ENCODE results near the gene CBARP.

The CBARP gene, protein sequence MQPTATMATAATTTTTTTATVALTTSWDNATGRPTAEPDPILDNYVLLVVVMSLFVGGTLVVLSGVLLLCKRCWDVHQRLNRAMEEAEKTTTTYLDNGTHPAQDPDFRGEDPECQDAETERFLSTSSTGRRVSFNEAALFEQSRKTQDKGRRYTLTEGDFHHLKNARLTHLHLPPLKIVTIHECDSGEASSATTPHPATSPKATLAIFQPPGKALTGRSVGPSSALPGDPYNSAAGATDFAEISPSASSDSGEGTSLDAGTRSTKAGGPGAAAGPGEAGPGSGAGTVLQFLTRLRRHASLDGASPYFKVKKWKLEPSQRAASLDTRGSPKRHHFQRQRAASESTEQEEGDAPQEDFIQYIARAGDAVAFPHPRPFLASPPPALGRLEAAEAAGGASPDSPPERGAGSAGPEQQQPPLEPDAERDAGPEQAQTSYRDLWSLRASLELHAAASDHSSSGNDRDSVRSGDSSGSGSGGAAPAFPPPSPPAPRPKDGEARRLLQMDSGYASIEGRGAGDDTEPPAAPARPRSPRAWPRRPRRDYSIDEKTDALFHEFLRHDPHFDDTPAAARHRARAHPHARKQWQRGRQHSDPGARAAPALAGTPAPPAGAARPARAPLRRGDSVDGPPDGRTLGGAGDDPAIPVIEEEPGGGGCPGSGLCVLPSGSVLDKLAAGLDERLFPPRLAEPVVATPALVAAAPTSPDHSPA

DNA sequence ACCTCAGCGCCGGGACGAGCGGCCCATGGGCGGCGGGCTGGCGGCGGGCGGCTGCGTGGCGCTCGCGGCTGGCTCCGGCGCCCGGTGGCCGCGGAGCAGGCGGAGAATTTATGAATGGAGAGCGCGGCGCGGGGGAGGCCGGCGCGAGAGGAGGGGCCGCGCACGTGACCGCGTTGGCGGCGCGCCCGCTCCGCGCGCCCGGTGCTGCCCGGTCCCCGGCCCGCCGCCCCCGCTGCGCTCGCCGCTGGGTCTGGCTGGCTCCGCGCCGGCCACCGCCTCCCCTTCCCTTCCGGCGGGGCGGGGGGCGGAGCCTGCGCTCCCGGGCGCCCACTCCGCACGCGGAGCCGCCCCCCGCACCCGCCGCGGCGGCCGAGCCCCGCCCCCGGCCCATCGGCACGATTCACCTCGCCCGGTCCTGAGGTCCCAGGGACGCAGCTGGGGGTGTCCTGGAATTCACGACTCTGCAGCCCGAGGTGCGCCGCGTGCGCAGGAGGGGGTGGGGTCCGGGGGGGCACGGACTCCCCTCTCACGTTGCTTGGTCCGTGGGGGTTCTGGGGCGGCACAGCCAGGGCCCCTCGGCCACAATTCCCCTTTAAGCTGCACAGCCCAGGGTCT, at the start of gene CBARP:
TSS of gene CBARP (minus strand) at position 252 of the 615 bp plus-strand sequence. CDS start 1,905 bp downstream, outside the sequence.
- peak; percentile 10 for DNase-seq

GRCh38 chr19:1286487-1287353, 48.9 kb upstream of the CBARP start:
- no peak for DNase-seq

DNA sequence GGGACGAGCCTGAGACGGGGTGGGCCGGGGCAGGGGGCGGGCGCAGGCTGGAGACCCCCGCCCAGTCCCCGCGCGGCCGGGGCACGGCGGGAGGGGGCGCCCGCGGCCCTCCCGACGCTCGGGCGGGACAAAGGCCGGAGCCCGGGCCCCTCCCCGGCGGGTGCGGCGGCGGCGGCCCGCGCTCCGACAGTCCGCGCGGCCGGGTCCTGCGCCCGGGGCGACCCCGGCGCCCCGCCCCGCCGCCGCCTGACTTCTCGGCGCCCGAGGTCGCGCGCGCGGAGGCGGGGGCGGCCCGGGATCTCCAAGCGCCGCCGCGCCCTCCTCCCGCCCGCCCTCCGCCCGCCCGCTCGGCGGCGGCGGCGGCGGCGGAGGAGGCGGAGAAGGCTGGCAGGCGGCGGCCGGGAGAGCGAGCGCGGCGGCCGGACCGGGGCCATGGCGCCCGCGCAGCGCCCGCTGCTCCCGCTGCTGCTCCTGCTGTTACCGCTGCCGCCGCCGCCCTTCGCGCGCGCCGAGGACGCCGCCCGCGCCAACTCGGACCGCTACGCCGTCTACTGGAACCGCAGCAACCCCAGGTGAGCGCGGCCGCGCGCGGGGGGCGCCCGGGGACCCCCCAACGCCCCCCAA, 48.0 kb upstream of the CBARP start, which contains the start of gene EFNA2:
TSS of gene EFNA2 (plus strand) at position 137 of the 624 bp plus-strand sequence. CDS start at position 433, 296 bp downstream.
- no peak for DNase-seq

DNA sequence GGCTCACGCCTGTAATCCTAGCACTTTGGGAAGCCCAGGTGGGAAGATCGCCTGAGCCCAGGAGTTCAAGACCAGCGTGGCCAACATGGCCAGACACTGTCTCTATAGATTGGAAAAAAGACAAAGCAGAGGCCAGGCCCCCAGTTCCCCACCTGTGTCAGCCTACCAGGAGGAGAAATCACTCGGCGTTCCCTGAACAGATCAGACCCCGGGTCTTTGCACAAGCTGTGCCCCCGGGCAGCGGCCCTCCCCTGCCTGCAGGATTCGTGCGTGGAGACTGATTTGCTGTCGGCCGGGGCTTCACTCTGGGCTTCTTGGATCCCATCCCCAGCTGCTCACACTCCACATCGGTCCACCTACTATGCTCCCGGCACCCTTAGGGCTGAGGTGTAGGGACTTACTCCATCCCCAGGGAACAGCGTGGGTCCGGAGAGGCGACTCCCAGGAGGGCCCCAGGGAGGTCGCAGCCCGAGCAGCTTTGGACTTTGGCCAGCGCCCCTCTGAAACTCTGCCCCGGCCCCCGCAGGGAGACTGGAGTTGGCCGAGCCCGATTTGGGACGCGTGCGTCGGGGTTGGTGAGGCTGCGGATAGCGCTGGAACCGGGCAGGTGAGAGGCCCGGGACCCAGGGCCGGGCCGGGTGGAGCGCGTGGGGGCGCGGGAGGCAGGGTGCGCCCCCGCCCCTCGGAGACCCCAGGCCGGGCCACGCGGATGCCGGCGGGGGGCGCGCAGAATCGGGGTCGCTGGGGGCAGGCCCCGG, 47.4 kb upstream of the CBARP start:
- DNase-seq = no peak

DNA sequence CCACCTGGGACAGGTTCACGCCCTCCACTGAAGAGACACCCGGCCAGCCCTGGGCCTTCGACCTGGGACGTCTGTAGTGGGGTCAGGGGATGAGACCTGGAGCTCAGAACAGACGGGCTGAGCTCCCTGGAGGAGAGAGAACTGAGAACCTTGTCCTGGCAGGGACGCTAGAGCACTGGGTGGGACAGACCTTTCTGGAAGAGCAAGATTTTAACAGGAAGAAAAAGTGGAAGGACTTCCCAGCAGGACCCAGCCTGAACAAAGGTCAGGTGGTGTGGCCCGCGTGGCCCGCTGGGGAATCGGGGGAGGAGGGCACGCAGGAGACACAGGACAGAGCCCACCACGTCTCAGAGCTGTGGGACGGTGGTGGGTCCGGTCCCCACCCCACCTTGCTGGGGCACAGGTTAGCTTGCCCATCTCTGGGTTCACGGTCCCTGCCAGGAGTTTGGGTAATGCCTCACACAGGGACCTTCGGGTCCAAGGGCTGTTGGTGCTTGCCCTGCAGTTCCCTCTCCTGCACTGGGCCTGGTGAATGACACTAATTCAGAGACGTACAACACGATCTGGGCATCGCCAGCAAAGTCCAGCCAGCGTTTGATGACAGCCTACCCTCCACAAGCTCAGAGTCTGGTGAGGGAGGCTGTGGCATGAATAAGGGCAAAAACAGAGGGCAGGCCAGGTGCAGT, 46.6 kb upstream of the CBARP start:
- no peak for DNase-seq

DNA sequence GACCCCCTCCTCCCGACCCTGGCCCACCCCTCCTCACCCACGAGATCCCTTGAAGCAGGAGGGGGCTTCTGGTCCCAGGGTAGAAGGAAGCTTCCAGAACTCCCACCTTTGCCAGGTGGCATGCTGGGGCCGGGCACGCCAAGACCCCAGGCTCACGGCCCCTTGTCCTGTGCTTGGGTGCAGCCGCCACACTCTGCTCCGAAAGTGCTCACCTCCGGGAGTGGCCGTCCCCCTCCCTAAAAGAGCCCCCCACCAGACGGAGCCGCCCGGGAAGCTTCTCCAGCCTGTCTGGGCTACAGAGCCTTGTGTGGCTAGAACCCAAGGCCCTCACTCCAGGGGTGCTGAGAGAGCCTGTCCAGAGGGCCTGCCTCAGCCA, 46.1 kb upstream of the CBARP start:
- no peak for DNase-seq

DNA sequence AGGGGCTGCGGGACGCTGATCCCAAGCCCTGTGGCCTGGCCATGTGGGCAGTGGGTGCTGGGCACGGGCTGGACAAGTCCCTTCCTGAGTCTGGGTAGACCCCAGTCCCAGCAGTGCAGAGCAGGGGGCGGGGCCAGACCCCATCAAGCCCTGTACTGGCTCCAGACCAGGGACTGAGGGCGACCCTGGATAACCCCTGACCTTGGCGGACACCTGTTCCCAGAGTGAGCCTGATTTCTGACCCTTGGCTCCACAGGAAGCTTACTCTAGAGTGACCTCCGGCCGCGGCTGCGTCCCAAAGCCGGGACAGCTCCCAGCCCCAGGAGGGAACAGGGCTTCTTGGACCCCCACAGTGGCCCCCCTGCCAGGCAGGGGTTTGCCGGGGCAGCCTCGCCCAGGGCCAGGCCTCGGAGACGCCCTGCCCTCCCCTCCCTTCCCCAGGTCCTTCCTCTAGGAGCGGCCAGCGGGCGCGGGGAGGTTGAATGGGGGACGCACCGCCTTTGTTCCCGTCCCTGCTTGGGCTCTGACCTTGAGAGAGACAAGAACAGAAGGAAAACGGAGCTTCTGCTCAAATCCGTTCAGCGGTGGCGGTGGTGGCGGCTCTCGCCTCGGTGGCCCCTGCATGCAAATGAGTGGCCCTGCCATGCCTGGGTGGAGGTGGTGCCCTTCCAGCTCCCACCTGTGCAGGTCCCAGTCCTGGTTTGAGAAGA, 45.6 kb upstream of the CBARP start:
- DNase-seq = no peak

- no peak for DNase-seq
Observed at GRCh38 chr19:1282588-1283206, 44.9 kb upstream of the CBARP start.

DNA sequence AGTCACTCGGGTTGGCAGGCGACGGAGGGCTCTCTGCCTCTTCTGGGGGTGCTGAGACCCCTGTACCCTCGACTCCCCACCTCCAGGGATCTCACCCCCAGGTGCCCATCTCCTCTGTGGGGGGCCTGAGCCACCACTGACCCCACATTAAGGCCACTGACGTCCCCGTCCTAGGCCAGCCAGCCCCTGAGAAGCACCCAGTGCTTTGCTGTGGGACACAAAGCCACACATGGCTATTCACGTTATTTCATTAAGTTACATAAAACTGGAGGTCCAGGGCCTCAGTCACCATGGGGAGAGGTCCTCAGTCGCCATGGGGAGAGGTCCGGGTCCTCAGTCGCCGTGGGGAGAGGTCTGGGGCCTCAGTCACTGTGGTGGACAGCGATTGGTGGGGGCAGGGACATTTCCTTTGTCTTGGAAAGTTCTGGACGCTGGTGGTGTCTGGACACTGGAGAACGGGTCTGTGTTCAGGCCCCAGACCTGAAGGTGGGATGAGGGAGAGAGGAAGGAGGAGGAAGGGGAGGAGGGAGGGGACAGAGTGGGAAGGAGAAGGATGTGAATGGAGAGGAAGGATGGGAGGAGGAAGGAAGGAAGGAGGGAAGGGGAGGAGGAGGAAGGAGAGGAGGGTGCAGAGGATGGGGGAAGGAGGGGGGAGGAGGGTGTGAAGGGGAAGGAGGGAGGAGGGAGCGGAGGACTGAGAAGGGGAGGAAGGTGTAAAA, 43.9 kb upstream of the CBARP start:
- DNase-seq = no peak

DNA sequence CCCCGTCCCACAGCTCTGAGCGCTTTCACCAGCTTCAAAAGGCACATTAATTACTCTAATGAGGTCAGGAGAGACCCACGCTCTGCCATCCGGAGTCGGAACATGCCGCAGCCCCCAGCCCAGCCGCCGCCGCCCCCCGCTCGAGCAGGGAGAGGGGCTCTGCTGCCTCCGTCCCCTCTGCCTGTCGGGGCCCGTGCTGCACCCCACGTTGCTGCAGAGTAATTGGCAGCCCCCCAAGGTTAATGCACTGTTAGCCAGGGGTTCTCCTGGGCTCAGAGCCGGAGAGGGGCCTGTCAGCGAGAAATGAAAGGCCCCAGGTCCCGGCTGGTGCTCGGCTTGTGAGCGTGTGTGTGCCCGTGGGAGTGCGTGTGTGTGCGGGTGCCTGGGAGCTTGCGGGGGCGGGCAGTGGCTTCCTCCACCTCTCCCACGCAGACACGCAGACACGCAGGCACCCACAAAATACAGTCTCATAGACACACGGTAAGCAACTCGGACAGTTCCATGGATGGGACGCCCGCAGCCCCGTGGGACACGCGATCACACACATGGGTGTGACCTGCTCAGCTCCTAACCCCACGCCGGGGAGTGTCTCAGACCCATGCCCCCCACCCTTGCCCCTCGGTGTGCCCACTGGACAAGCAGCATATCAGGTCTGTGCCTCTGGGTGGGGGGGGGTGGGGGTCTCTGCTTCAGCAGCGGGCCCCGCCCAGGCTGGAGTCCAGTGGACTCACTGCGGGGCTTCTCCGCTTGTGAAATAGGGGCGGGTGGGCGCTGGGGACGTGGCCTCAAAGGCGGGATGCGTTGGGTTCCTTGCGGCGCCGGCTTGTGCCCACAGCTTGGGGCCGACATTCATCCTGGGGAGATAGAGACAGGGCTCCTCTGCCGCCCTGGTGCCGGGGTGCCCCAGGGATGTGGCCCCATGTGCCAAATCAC, 43.1 kb upstream of the CBARP start:
- DNase-seq = no peak

DNA sequence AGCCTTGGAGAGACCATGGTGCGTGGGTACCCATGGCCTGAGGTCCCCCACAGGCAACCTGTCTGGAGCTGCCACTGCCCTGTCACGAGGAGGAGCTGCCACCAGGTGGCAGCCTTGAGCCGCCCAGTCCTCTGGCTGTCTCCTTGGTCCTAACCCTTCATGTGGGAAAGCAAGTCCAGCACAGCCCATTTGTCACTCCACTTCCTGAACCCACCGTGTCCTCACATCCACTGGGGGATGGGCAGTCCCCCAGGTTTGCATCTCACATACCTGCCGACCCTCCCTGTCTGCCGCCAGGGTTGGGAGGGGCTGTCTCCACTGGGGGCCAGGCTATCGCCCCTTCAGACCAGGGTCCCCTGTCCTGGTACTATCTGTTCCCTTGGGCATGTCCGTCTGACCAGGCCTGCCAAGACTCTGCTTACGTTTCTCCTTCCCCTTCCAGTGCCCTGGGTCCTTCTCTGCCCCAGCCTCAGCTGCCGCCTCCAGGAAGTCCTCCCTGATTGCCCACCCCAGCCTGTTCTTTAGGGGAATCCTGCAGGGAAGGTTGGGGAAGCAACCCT, 42.1 kb upstream of the CBARP start:
- peak; percentile 78 for DNase-seq

DNA sequence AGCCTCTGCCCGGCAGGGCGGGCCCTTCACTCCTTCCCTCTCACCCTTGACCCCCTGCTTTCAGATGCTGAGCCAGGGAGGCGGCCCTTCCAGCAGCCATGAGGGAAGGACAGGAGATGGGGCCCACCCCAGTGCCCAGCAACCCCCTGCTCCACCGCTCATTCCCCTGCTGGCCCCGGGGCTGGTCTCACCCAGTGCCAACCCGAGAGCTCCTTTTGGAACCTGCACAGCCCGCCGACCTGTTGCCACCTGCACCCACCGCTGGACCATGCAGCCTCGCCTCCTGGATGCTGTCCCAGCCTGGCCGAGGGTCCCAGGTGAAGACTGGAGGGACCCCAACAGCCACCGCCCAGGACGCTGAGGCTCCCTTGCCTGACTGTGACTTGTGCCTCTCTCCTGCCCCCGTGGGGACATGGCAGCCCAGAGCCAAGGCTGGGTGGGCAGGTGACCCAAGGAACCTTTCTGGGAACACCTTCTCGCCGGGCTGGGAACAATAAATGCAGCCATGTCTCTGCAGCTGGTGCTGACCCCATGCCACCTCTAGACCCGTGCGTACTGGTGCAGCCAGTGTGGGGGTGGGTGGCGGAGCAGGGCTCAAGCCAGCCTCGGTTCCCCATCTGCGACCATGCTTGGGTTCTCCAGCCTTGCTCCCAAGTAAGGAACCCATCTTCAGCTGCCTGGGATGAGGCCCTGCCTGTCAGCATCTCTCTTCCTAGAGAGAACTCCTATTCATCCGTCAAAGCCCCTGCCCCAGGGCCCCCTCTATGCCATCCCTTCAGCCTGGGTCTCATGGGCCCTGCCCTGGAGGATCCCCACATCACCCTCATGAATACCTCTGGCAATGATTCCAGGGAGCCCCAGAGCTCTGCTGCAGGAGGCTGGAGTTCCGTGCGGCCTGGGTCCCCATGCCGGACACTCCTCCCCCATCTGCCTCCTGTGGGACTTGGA, 41.2 kb upstream of the CBARP start:
- DNase-seq = no peak

GRCh38 chr19:1278074-1278473, 40.3 kb upstream of the CBARP start:
- no peak for DNase-seq

DNA sequence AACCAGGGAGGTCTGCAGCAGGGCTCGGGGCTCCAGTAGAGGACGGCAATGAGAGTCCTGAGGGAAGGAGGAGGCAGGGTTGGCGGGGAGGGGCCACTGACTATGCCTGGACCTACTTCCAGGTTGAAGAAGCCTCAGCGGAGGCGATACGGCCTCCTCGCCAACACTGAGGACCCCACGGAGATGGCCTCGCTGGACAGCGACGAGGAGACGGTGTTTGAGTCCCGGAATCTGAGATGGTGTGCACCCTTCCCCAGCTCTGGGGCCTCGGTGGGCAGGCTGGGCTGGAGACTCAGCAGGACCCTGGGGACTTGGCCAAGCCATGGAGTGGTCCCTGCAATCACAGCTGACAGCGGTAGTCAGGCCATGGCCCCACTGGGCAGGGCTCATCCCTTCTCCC, 39.3 kb upstream of the CBARP start:
- DNase-seq = no peak

DNA sequence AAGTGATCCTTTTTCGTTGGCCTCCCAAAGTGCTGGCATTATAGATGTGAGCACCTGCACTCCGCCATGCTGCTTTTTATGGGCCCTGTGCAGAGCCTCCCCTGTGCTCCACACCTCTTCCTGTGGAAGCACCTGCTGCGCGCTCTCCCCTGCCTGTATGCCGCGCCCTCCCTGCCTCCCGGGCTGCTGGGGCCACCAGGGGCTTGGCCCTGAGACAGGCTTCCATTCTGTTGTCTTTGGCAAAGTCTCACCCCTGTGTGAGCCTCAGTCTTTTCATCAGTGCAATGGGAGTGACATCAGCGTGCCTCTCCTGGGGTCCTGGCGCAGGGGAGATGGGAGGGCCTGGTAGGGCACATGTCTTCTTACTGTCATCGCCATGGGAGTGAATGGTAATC, 38.8 kb upstream of the CBARP start:
- DNase-seq = no peak

DNA sequence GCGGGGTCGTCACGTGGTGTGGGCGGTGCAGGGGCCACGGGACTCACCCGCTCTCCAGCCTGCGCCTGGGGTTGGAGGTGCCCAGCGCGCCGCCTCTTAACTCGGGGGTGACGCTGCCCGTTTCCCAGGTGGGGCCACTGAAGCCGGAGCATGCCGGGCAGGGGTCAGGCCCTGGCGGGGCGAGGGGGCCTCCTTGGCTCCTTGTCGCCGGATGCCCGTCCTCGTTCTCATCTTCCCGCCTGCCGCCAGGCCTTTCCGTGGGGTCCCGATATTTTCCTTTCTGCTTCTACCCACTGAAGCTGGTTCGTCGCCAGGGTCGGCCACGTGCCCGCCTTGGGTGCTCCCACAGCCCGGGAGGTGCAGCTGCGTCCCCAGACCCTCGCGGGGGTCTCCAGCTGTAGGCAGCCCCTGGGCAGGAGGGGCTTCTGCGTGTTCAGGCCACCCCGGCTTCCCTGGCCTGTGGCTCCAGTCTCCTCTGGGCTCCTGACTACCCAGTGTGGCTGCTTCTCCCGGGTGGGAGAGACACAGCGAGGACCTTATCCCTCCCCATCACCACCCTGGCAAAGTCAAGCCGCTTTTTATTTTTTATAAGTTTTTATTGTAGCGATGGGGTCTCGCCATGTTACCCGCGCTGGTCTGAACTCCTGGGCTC, 38.3 kb upstream of the CBARP start:
- no peak for DNase-seq
